Measurements from ENCODE around the gene PDE9A. TPM values are rescaled to one million over a fixed set of nuclear protein-coding genes. Genes with fewer than 3 reads are reported as not detected.
A peak's percentile ranks its signal among the peaks of the same experiment; 100 is the strongest.

The PDE9A gene
- total RNA-seq, 2 donors from 2014 or later = 45.9 to 62.4 TPM

- 95 to 100% methylated on average over 7 to 9 of the region's 9 CpGs for WGBS, 2 experiments (ENCODE audit: insufficient coverage in 1 of 2, insufficient read length in 1 of 2)
- TF ChIP-seq CTCF (conservative IDR thresholded peaks at IDR 0.05) = no peak
- H3K9me3 ChIP-seq (ENCODE audit: control insufficient read depth, low read length) = no peaks in the 10 kb centered on the region
- no peak overlapping the region for H3K9ac ChIP-seq (ENCODE audit: extremely low read depth, low read length, poor library complexity, severe bottlenecking)
- Mint-ChIP-seq H3K36me3 (ENCODE audit: low read depth) (peaks cover 37% of the 10 kb centered on the region), H3K27me3 (ENCODE audit: insufficient read depth) (no peaks in the 10 kb centered on the region), H3K4me1 (peaks cover 22% of the 10 kb centered on the region), H3K4me3 (no peak overlapping the region), H3K27ac (no peak overlapping the region), H3K9me3 (no peaks in the 10 kb centered on the region)
- no peaks in the 10 kb centered on the region for H3K27me3 ChIP-seq (ENCODE audit: control insufficient read depth, insufficient read depth, low read length, poor library complexity, severe bottlenecking)
- H3K4me1 ChIP-seq (ENCODE audit: control insufficient read depth, insufficient read depth, low read length) = peaks cover 5% of the 10 kb centered on the region
- no peak for DNase-seq
- no peak overlapping the region for H3K27ac ChIP-seq (ENCODE audit: low read depth, low read length)
- H3K4me3 ChIP-seq (ENCODE audit: low read length) = no peak overlapping the region
- H3K36me3 ChIP-seq (ENCODE audit: control insufficient read depth, insufficient read depth, low read length) = peaks cover 26% of the 10 kb centered on the region
These were observed 98.4 kb downstream of the PDE9A start for GRCh38 chr21:42751866-42752265.

- H3K27me3 ChIP-seq (ENCODE audit: control insufficient read depth, insufficient read depth, low read length, poor library complexity, severe bottlenecking) = no peaks in the 10 kb centered on the region
- no peak overlapping the region for H3K4me3 ChIP-seq (ENCODE audit: low read length)
- no peak overlapping the region for H3K27ac Mint-ChIP-seq
- WGBS, 2 experiments (ENCODE audit: insufficient coverage in 1 of 2, insufficient read length in 1 of 2) = 94 to 96% methylated on average over 9 to 15 of the region's 15 CpGs
- no peak overlapping the region for H3K4me3 Mint-ChIP-seq
- peaks cover 23% of the 10 kb centered on the region for H3K36me3 ChIP-seq (ENCODE audit: control insufficient read depth, insufficient read depth, low read length)
- no peak overlapping the region for H3K9ac ChIP-seq (ENCODE audit: extremely low read depth, low read length, poor library complexity, severe bottlenecking)
- no peak for DNase-seq
- no peaks in the 10 kb centered on the region for H3K27me3 Mint-ChIP-seq (ENCODE audit: insufficient read depth)
- no peaks in the 10 kb centered on the region for H3K9me3 Mint-ChIP-seq
- H3K9me3 ChIP-seq (ENCODE audit: control insufficient read depth, low read length) = no peaks in the 10 kb centered on the region
- H3K4me1 Mint-ChIP-seq = peaks cover 3% of the 10 kb centered on the region
- TF ChIP-seq CTCF (conservative IDR thresholded peaks at IDR 0.05) = no peak
- peaks cover 40% of the 10 kb centered on the region for H3K36me3 Mint-ChIP-seq (ENCODE audit: low read depth)
- H3K27ac ChIP-seq (ENCODE audit: low read depth, low read length) = no peak overlapping the region
- H3K4me1 ChIP-seq (ENCODE audit: control insufficient read depth, insufficient read depth, low read length) = peaks cover 3% of the 10 kb centered on the region
These were observed 100.4 kb downstream of the PDE9A start for GRCh38 chr21:42753804-42754203.

GRCh38 chr21:42754270-42754933, 101.0 kb downstream of the PDE9A start:
- Histone ChIP-seq H3K9me3 (ENCODE audit: control insufficient read depth, low read length) (no peaks in the 10 kb centered on the region), H3K4me3 (ENCODE audit: low read length) (no peak overlapping the region), H3K27me3 (ENCODE audit: control insufficient read depth, insufficient read depth, low read length, poor library complexity, severe bottlenecking) (no peaks in the 10 kb centered on the region), H3K4me1 (ENCODE audit: control insufficient read depth, insufficient read depth, low read length) (peaks cover 6% of the 10 kb centered on the region), H3K36me3 (ENCODE audit: control insufficient read depth, insufficient read depth, low read length) (peaks cover 23% of the 10 kb centered on the region), H3K9ac (ENCODE audit: extremely low read depth, low read length, poor library complexity, severe bottlenecking) (no peak overlapping the region), H3K27ac (ENCODE audit: low read depth, low read length) (no peak overlapping the region)
- Mint-ChIP-seq H3K36me3 (ENCODE audit: low read depth) (peaks cover 44% of the 10 kb centered on the region), H3K9me3 (no peaks in the 10 kb centered on the region), H3K4me3 (no peak overlapping the region), H3K4me1 (peaks cover 4% of the 10 kb centered on the region), H3K27me3 (ENCODE audit: insufficient read depth) (no peaks in the 10 kb centered on the region), H3K27ac (peak overlapping the region; percentile 21)
- no peak for DNase-seq
- WGBS, 2 experiments (ENCODE audit: insufficient coverage in 1 of 2, insufficient read length in 1 of 2) = 95 to 98% methylated on average over 8 to 14 of the region's 14 CpGs
- no peak for TF ChIP-seq CTCF (conservative IDR thresholded peaks at IDR 0.05)
